Measurements from ENCODE around the gene TYMP. TPM values are rescaled to one million over a fixed set of nuclear protein-coding genes. Genes with fewer than 3 reads are reported as not detected.

TYMP gene
- total and polyA plus RNA-seq, 2 of the 4 experiments (the other 2 are of a cell fraction), result 0.18 to 0.74 TPM

DNA sequence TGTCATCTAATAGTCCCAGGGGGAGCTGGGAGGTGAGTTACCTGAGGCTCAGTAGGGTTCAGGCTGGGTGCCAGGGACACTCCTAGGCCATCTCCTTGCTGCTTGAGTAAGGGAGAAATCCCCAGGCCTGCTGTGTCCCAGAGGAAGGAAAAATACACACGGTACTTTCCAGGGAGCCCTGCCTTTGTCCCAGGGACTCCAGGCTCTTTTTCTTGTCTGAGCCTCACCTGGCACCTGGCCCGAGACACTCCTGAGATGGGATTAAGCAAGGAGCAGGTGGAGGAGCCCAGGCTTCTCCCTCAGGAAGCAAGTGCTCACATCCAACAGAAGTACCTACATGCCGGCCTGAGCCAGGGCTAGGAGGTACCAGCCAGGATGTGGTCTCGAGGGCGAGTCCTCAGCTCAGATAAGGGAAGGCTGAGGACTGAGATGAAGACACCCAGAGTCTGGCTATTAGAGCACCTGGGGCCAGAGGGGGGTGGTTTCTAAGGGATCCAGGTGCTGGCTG, 15.0 kb upstream of the TYMP start:
- POLR2A ChIA-PET (ENCODE audit: unreplicated experiment), result no interaction called here
- peak overlapping the region; percentile 31 for H3K23ac ChIP-seq (ENCODE audit: low read depth, low read length)
- no peak overlapping the region for H3K14ac ChIP-seq (replicated peaks; ENCODE audit: low read depth, low read length)
- H3K9ac ChIP-seq (ENCODE audit: low read depth, low read length), result no peak overlapping the region
- H3K9me3 ChIP-seq (ENCODE audit: control insufficient read depth, insufficient read depth, low read length), result no peaks in the 10 kb centered on the region
- peak overlapping the region; percentile 58; the same call in 1 of the 2 replicates for H2AK5ac ChIP-seq (ENCODE audit: low read depth, low read length)
- H2BK5ac ChIP-seq (ENCODE audit: low read depth, low read length, poor library complexity, severe bottlenecking), result no peak overlapping the region
- no peak overlapping the region for H3K27ac ChIP-seq (ENCODE audit: insufficient read depth, low read length)
- no peaks in the 10 kb centered on the region for H3K79me1 ChIP-seq (ENCODE audit: low read depth in 1 of 2, low read length in 2 of 2)
- ATAC-seq (ENCODE audit: low read depth), result no peak
- BruUV-seq (replicated peaks), result no TSS peak
- H2AFZ ChIP-seq (replicated peaks; ENCODE audit: low read length, poor library complexity), result peak overlapping the region; percentile 74
- WGBS, 2 experiments (ENCODE audit: extremely low coverage in 2 of 2, insufficient read length in 1 of 2), result 80% methylated on average over 1 of the region's 5 CpGs; no CpG with 5 or more reads in 1 of the 2 experiments
- peaks cover 48% of the 10 kb centered on the region for H3K27me3 ChIP-seq (ENCODE audit: control insufficient read depth, insufficient read depth, low read length)
- TF ChIP-seq RFX5 (IDR thresholded peaks at IDR 0.05; ENCODE audit: low read depth, low read length) (no peak), BHLHE40 (IDR thresholded peaks at IDR 0.05; ENCODE audit: low read depth, low read length) (no peak), POLR2A (IDR thresholded peaks at IDR 0.05; ENCODE audit: low read depth, low read length) (no peak), RAD21 (IDR thresholded peaks at IDR 0.05; ENCODE audit: low read length) (no peak), RCOR1 (IDR thresholded peaks at IDR 0.05; ENCODE audit: insufficient replicate concordance, low read length) (no peak), CHD1 (IDR thresholded peaks at IDR 0.05; ENCODE audit: low read depth, low read length) (no peak), FOS (IDR thresholded peaks at IDR 0.05; ENCODE audit: low read depth, low read length) (no peak), SMC3 (IDR thresholded peaks at IDR 0.05; ENCODE audit: low read depth, low read length) (no peak), MAZ (IDR thresholded peaks at IDR 0.05; ENCODE audit: borderline replicate concordance, low read depth, low read length) (no peak), NFE2L2 (IDR thresholded peaks at IDR 0.05; ENCODE audit: low read depth, low read length) (no peak), CEBPB (IDR thresholded peaks at IDR 0.05; ENCODE audit: low read depth, low read length) (no peak), MAFK (IDR thresholded peaks at IDR 0.05; ENCODE audit: low read depth, low read length) (no peak), MXI1 (IDR thresholded peaks at IDR 0.05; ENCODE audit: borderline replicate concordance, low read depth, low read length) (no peak)
- TF ChIP-seq, protein P1, sequence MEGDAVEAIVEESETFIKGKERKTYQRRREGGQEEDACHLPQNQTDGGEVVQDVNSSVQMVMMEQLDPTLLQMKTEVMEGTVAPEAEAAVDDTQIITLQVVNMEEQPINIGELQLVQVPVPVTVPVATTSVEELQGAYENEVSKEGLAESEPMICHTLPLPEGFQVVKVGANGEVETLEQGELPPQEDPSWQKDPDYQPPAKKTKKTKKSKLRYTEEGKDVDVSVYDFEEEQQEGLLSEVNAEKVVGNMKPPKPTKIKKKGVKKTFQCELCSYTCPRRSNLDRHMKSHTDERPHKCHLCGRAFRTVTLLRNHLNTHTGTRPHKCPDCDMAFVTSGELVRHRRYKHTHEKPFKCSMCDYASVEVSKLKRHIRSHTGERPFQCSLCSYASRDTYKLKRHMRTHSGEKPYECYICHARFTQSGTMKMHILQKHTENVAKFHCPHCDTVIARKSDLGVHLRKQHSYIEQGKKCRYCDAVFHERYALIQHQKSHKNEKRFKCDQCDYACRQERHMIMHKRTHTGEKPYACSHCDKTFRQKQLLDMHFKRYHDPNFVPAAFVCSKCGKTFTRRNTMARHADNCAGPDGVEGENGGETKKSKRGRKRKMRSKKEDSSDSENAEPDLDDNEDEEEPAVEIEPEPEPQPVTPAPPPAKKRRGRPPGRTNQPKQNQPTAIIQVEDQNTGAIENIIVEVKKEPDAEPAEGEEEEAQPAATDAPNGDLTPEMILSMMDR (conservative IDR thresholded peaks at IDR 0.05; ENCODE audit: low read depth, low read length), result no peak
- TF ChIP-seq, protein P2, sequence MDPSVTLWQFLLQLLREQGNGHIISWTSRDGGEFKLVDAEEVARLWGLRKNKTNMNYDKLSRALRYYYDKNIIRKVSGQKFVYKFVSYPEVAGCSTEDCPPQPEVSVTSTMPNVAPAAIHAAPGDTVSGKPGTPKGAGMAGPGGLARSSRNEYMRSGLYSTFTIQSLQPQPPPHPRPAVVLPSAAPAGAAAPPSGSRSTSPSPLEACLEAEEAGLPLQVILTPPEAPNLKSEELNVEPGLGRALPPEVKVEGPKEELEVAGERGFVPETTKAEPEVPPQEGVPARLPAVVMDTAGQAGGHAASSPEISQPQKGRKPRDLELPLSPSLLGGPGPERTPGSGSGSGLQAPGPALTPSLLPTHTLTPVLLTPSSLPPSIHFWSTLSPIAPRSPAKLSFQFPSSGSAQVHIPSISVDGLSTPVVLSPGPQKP (IDR thresholded peaks at IDR 0.05; ENCODE audit: borderline replicate concordance, low read depth, low read length), result no peak
- TF ChIP-seq, protein P3, sequence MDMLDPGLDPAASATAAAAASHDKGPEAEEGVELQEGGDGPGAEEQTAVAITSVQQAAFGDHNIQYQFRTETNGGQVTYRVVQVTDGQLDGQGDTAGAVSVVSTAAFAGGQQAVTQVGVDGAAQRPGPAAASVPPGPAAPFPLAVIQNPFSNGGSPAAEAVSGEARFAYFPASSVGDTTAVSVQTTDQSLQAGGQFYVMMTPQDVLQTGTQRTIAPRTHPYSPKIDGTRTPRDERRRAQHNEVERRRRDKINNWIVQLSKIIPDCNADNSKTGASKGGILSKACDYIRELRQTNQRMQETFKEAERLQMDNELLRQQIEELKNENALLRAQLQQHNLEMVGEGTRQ (IDR thresholded peaks at IDR 0.05; ENCODE audit: low read depth, low read length), result no peak
- DNase-seq, result no peak
- H3K4me2 ChIP-seq (ENCODE audit: low read depth, low read length), result no peak overlapping the region
- H3K4me1 ChIP-seq (ENCODE audit: control insufficient read depth, insufficient read depth, low read length), result peaks cover 3% of the 10 kb centered on the region
- intact Hi-C loops (cut with micrococcal nuclease) (no loop called here), in situ Hi-C loops (cut with MboI; ENCODE audit: low sequenced_read_pairs) (no loop called here), dilution Hi-C loops (cut with HindIII; ENCODE audit: low sequenced_read_pairs, unreplicated experiment) (no loop called here)
- 0 out of 2 replicates have a peak overlapping the region, but pooled peaks have one; percentile 0 for H2BK20ac ChIP-seq (ENCODE audit: low read depth, low read length)
- H3K56ac ChIP-seq (ENCODE audit: extremely low read depth, insufficient read depth, low read length), result no peak overlapping the region
- no peak overlapping the region for H4K5ac ChIP-seq (ENCODE audit: low read depth, low read length)
- CTCF ChIA-PET, result no interaction called here
- peak overlapping the region; percentile 45; the same call in 1 of the 2 replicates for H2BK120ac ChIP-seq (ENCODE audit: low read depth, low read length)
- no peaks in the 10 kb centered on the region for H4K20me1 ChIP-seq (ENCODE audit: insufficient read depth, low read length)
- peak overlapping the region; percentile 25; the same call in 1 of the 2 replicates for H4K91ac ChIP-seq (ENCODE audit: insufficient read depth, low read depth, low read length)
- H3K18ac ChIP-seq (ENCODE audit: low read depth, low read length), result no peak overlapping the region
- H3K4ac ChIP-seq (ENCODE audit: low read depth, low read length), result 0 out of 2 replicates have a peak overlapping the region, but pooled peaks have one; percentile 6
- H3K36me3 ChIP-seq (ENCODE audit: control insufficient read depth, insufficient read depth, low read length), result no peaks in the 10 kb centered on the region
- no peak overlapping the region for H3K4me3 ChIP-seq (ENCODE audit: insufficient read depth, low read depth, low read length)
- peak overlapping the region; percentile 47; the same call in 1 of the 3 replicates for H2BK15ac ChIP-seq (ENCODE audit: low read depth, low read length)
- H4K8ac ChIP-seq (ENCODE audit: low read depth in 2 of 2, low read length in 2 of 2), result peak overlapping the region in 1 of 2 experiments; percentile 19; a peak in 1 of 4 replicates
- H2AK9ac ChIP-seq (replicated peaks; ENCODE audit: low read depth, low read length, poor library complexity), result no peak overlapping the region
- 0 out of 2 replicates have a peak, but pooled peaks cover 2% of the 10 kb centered on the region for H3K9me1 ChIP-seq (ENCODE audit: insufficient read depth, low read length)
